Dedifferentiated amniotic fluid mesenchymal stem cell (primary cell): ENCODE data around the gene VMO1.
"Not testable (repeated sequence)": the region's sequence is repeated elsewhere in the genome, so short reads cannot be mapped to it uniquely, and the experiment has no call there.

Source experiments
- DNase-seq: peaks from one replicate; pipeline ENCODE4 v3.0.0-alpha.2; 2016; ENCODE audit errors: extremely low spot score

VMO1 gene, protein sequence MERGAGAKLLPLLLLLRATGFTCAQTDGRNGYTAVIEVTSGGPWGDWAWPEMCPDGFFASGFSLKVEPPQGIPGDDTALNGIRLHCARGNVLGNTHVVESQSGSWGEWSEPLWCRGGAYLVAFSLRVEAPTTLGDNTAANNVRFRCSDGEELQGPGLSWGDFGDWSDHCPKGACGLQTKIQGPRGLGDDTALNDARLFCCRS

DNA sequence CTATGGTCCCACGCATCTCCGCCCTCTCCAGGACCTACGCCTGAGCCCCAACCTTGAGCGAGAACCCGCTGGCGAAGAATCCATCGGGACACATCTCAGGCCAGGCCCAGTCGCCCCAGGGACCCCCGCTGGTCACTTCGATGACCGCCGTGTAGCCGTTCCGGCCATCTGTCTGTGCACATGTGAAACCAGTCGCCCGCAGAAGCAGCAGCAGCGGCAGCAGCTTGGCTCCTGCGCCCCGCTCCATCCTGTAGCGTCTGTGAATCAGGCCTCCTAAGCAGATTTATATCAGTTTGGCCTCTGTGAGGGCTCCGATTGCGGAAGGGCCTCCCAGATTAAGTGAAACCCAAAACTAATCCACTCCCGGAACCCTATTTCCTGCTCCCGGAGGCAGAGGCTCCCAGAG, at the start of gene VMO1:
Gene VMO1 (minus strand): TSS at position 259 of the 406 bp plus-strand sequence. CDS start 12 bp downstream, at position 247.
- DNase-seq, result no peak

DNA sequence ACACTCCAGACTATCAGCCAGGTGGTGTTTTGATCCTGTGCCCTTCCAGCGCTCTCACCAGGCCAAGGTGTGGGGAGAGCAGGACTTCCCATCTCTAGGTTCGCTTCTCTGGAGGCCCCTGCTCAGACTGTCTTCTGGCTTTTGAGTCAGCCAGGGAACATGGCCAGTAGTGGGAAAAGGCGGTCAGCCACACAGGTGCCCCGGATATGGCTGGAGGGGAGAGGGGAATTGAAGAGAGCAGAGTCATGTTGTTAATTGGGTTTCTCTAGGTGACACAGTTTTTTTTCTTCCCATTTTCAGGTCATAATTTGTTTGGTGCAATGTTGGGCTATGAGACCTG, 48.5 kb upstream of the VMO1 start:
- DNase-seq, result no peak

DNA sequence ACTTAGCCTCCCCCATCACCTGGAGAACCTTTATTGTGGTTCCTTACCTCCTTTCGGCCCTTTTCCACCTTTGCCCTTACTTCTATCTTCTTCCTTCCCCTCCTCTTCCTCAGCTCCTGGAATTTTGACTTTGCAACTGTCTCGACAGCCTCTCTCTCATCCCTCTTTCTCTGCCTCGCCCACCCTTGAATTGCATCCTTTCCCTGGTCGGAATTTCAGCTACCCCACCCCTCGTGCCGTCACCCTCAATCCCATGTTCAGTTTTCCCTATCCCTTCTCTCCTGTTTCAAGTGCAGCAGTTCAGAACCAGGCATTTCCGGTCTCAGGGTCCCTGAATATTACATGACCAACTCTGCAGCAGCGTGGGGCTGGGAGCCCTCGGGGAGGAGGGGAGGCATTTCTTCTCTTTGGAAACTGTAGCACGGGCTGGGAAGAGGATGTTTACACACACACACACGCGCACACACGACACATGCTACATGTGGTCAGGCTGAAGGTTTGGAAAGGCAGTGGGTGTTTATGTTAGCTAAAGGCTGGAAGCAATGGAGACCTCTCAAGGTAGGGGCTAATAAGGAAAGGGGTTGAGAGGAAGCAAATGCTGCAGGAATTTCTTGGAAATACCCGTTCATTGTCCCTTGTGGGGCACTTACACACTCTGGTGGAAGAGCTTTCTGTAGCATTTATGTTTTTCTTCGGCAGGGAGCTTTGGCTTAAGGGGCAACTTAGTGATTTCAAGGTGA, 47.9 kb upstream of the VMO1 start:
- DNase-seq, result peak; percentile 32

DNA sequence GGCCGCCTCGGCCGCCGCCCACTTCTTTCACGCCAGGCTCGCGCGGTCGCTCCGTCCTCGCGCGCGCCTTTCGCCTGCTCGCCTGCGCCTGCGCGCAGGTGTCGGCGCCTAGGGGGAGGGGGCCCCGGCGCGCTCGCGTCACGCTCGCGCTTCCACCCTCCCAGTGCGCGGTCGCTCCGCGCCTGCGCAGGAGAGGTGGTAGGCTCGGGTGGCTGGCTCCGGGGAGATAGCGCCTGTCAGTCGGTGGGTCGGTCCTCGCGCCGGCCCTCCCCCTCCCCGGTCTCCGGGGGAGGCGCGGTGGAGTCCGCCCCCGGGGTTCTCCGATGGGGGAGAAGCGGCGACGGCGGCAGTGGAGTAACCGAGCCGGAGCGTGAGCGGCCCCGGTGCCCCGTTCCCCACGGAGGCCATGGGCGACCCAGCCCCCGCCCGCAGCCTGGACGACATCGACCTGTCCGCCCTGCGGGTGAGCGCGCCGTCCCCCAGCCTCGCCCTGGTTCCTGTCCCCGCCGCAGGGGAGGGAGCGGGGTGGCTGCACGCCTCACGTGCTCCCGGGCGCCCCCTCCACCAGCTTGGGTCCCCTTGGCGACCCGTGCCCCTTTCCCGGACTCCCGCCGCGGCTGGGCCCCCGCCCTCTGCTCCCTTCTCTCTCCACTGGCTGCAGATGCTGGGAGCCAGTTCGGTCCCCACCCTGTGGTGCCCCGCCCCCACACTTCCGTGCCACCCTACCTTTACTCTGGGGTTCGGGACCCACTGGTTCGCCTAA, 47.2 kb upstream of the VMO1 start, which contains the start of gene MINK1:
Gene MINK1 (plus strand): TSS at position 163 of the 763 bp plus-strand sequence. CDS start 244 bp downstream, at position 407.
- peak; percentile 82 for DNase-seq

DNA sequence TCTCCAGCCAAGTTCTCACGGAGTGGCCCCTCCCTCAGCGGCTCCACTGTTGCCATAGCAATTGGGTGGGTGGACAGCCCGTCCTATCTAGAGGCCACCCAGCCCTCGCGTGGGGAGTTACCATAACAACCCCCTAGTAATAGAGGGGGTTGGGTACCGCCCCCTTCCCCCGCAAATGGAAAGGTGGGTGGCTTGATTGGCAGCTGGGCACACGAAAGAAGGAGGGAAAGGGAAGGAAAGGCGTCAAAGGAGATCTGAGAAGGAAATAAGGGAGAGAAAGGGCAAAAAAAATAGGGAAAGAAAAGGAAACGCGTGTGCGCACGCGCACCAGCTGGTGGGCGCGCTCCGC, 46.6 kb upstream of the VMO1 start:
- not testable (repeated sequence) for DNase-seq

DNA sequence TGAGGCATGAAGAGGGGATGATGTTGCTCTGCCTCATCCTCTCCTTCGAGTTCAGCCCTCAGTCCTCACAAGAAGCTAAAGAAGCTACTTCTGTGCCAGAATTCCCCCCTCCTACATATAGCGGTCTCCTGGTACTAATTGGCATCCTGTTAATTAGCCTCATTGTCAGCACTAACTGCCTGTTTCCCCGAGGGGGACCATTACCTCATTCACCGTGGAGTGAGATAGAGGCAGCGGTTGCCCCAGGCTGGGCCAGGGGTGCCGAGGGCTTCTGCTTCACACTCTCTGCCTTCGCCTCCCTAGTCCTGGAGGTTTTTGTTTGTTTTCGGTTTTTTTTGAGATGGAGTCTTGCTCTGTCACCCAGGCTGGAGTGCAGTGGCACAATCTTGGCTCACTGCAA, 41.2 kb upstream of the VMO1 start:
- DNase-seq, result peak; percentile 6

DNA sequence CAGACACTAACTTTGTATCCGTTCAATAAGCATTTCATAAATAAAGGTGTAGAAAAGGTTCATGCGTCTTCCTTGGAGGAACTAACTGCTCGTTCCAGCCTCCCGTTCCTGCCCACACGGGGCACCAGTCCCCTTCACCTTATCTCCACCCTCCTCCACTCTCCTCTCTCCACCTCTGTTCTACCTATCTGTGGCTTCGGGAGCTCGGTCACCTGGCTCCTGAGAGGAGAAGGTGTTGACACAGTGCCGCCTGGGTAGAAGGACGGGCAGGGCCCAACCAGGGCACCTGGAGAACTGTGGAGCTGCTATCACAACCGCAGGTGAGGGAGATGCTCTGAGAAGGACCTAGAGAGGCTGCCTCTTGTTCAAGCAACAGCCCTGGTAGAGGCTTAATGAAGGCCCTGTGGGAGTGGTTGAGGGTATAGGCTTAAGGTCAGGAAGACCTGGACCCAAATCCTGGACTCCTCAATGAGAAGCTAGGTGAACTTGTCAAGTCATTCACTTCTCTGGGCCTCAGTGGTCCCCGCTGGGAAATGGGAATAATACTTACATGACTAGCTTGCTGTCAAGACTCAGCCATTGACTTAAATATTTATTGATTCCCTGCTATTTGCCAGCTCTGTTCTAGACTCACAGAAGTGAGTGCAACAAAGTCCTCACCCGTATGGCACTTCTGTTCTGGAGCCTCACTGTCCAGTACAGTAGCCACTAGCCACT, 37.4 kb upstream of the VMO1 start:
- peak; percentile 1 for DNase-seq

DNA sequence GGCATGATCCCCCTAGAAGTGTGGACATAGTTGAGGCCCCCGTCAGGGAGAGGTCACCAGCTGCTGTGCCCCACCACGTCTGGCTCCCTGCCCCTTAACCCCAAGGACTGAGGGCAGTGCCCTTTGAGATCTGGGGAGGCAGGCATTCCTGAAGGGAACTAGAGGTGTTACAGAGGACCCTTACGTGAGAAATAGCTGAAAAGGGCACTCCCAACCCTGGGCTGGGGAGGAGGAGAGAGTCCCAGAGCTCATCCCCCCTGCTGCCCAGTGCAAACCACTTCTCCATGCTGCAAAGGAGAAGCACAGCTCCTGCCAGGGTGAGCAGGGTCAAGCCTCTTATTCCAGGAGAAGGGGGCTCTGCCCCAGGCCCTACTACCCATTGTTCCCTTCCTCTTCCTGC, 36.7 kb upstream of the VMO1 start:
- DNase-seq, result no peak

DNA sequence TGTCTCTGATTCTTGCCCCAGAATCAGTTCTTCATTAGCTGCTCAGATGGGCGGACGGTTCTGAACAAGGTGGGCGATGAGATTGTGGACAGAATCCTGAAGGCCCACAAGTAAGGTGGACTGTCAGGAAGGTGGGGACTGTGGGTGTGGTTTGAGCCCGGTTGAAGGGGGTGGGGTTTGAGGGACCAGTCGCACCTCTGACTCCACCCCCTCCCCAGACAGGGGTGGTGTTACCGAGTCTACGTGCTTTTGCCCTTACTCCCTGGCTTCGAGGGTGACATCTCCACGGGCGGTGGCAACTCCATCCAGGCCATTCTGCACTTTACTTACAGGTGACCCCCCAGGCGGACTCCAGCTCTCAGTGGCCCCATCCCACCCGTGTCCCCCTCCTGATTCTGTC, 32.1 kb upstream of the VMO1 start:
- no peak for DNase-seq

DNA sequence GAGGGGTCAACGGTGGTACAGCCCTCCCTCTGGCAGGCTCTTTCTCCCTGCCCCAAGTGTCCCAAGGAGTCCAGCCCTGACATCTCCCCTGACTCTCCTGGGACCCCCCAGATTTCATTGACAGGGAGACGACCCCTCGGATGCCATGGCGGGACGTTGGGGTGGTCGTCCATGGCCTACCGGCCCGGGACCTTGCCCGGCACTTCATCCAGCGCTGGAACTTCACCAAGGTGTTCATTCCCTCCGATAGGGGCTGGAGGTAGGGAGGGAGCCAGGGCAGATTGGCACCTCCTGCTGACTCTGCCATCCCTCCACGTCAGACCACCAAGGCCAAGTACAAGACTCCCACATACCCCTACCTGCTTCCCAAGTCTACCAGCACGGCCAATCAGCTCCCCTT, 30.7 kb upstream of the VMO1 start:
- DNase-seq, result no peak

DNA sequence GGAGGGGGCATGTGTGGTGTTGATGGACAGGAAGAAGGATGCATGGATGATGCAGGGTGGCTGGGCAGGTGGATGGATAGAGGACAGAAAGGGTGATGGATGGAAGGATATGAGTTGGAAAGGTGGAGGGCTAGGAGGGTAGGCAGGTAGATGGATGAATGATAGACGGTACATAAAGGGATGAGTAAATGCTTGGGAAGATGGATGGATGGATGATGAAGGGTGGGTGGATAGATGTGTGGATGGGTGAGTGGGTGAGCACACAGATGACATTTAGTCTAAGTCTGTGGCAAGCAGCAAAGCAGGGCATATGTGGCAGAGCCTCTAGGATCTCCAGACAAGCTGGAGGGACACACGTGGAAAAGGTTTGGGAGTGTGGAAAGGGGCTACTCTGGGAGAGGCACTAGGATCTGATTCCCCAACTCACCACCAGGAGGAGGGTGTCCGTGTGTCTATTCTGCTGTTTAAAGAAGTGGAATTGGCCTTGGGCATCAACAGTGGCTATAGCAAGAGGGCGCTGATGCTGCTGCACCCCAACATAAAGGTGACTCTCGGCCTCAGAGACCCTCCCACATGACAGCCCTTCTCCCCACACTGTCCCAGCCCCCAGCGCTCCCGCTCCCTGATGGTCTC, 29.0 kb upstream of the VMO1 start:
- DNase-seq, result no peak

DNA sequence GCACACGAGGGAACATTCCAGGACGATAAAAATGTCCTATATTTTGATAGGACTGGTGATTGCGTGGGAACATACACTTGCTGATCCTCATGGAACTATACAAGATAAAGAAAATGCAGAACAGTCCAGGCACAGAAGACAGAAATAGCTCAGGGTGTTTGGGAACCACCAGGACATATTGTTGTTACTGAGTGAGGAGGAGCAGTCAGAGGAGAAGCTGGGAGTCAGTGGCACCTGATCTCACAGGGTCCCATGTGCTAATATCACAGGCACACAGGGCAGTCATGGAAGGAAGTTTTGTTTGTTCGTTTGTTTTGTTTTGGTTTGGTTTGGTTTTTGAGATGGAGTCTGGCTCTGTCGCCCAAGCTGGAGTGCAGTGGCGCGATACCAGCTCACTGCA, 26.5 kb upstream of the VMO1 start:
- no peak for DNase-seq

DNA sequence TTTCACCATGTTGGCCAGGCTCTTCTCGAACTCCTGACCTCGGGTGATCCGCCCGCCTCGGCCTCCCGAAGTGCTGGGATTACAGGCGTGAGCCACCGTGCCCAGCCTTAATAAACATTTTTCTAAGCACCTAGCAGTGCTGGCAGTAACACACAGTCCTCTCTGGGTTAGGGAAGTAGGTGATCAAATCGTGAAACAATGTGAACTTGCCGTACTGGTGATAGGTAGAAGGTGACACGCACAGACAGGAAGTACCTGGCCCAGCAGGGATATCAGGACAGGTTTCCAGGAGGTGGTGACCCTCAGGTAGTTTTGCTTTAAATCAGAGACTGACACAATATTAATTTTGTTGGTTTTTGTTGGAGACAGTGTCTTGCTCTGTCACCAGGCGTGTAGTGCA, 25.3 kb upstream of the VMO1 start:
- DNase-seq, result no peak

DNA sequence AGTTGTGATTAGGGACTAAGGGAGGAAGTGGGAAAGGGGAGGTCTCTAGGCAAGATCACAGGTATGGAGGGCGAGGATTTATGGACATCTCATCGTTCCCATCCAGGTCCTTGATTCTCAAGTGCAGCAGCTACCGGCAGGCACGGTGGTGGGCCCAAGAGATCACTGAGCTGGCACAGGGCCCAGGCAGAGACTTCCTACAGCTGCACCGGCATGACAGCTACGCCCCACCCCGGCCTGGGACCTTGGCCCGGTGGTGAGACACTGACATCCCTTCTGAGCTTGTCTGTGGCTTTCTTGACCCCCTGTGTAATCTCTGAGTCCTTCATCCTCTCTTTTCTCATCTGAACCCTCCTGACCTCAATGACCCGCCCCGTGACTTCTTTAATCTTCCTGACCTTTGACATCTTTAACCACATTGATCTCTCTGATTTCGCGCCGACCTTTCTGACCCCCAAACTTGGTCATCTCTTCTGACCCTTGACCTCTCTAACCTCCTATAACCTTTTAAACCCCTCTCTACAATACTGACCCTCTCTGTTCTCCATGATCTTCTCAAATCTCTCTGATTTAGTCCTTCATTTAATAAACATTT, 24.6 kb upstream of the VMO1 start:
- DNase-seq, result no peak

DNA sequence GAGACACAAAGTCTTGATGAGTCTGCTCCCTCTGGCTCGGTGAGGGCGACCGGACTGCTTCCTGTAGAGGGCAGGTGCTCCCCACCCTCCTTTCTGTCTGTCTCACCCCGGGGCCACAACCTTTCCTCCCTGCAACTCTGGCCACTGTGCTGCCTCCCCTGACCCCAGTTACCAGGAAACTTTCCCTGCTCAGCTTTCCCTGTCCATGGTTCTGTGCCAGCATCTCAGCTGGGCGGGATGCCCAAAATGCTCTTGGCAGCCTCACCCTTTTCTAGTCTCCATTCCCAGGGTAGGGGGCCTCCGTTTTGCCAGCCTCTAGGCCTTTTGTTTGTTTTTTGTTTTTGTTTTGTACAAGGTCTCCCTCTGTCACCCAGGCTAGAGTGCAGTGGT, 22.2 kb upstream of the VMO1 start:
- no peak for DNase-seq

DNA sequence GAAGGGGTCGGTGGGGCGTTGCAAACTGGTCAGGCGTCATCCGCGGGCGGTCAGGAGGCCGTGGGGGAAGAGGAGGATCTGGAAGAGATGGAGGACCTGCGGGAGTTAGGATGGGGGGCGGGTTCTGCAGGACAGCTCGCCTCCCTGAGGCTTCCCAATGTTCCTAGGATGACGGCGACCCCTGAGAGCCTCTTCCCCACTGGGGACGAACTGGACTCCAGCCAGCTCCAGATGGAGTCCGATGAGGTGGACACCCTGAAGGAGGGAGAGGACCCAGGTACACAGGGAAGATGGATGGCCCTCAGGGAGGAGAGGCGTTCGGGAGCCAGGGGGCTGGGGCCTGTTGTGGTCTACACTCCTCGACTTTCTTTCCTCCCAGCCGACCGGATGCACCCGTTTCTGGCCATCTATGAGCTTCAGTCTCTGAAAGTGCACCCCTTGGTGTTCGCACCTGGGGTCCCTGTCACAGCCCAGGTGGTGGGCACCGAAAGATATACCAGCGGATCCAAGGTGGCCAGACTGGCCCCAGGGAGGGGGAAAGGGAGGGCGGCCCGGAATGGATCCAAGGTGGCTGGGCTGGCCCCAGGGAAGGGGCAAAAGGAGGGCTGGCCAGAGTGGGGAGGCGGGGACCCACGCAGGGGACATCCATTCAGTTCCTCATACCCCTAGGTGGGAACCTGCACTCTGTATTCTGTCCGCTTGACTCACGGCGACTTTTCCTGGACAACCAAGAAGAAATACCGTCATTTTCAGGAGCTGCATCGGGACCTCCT, 21.6 kb upstream of the VMO1 start:
- DNase-seq, result no peak

DNA sequence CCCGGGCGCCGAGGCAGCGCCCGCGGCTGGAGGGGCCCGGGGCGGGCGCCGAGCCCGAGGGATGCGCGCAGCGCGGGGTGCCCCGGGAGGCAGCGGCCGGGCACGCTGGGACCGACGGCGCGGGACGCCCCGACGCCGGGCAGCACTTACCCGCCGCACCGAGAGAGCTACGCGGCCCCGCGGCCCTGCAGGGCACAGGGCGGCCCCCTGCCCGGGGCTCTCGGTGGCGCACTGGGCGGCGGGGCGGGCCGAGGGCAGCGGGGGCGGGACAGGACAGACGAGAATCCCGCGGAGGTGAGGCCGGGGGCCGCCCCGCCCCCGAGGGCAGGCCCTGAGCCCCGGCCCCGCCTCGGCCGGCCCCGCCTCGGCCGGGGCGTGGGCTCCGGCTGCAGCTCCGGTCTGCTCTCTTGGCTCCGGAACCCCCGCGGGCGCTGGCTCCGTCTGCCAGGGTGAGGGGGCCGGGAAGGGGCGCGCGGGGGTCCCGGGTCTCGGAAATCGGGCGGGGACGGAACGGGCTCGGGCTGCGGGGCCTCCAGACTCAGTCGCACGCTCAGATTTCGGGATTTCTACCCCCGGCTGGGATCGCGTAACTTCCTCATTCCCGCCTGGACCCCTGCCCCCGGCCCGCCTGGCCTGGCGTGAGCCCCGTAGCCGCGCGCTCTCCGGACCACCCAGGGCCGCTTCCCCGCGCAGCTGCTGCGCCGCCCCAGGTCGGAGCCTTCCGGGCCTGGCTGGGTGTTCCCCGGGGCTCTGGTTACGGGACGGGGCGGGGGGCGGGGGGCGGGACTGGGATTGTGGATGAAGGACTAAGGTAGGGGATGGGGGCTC, 20.8 kb upstream of the VMO1 start, which contains the start of gene PLD2:
Gene PLD2 (plus strand): TSS at position 376 of the 828 bp plus-strand sequence. CDS start 621 bp downstream, outside the sequence.
- DNase-seq, result peak; percentile 54

DNA sequence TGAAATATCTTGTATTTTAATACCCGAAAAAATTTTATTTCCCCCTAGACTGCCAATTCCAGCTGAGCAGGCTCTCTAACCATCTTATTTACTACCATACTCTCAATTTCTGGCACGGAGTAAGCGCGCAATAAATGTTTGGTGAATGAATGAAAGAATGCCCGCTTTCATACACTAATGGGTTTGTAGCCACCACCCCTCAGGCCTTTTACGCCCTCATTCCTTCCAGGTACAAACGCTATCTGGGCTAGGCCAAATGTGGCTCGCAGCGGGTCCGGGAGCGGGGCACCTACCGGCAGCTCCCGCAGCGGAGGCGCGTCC, 20.3 kb upstream of the VMO1 start:
- no peak for DNase-seq

DNA sequence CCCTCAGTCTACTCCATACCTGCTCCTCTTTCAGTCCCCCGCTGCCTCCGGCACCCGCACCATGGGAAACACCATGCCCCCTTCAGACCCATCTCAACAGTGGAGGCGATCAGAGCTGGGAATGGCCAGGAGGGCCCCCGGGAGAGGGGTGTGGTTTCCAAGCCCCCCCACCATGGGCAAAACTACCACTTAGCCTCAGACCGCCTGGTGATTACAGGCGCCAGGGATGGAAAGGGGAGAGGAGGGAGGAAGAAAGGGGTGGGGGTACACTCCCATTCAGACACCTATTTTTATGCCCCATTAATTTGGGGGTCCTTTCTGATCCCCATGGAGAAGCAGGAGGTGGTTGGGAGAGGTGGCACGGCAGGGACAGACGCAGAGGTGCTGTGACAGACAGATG, 16.1 kb upstream of the VMO1 start, which contains the start of gene C17orf114:
Gene C17orf114 (minus strand): TSS at position 101 of the 400 bp plus-strand sequence.
- DNase-seq, result no peak
